HepG2 (cell line): ENCODE results near the gene VCL.

Experiments used
- REST ChIP-seq, 2 experiments: IDR thresholded peaks; 2 replicates each; pipeline ENCODE4 v1.6.1; 2011 to 2012; ENCODE audit warnings: low read length in 2 of 2, borderline replicate concordance in 1 of 2, low read depth in 1 of 2, mild to moderate bottlenecking in 1 of 2, moderate library complexity in 1 of 2
- TF ChIP-seq, protein P1 (sequence below): sonication (generic); formaldehyde crosslinking; IDR thresholded peaks from 2 replicates; pipeline ENCODE4 v1.5.0; 2020; ENCODE audit warnings: mild to moderate bottlenecking, missing genetic modification reagents, moderate library complexity

- TF ChIP-seq, protein P1, sequence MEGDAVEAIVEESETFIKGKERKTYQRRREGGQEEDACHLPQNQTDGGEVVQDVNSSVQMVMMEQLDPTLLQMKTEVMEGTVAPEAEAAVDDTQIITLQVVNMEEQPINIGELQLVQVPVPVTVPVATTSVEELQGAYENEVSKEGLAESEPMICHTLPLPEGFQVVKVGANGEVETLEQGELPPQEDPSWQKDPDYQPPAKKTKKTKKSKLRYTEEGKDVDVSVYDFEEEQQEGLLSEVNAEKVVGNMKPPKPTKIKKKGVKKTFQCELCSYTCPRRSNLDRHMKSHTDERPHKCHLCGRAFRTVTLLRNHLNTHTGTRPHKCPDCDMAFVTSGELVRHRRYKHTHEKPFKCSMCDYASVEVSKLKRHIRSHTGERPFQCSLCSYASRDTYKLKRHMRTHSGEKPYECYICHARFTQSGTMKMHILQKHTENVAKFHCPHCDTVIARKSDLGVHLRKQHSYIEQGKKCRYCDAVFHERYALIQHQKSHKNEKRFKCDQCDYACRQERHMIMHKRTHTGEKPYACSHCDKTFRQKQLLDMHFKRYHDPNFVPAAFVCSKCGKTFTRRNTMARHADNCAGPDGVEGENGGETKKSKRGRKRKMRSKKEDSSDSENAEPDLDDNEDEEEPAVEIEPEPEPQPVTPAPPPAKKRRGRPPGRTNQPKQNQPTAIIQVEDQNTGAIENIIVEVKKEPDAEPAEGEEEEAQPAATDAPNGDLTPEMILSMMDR (CRISPR knock-in tag): no peak
- TF ChIP-seq REST (IDR thresholded peaks at IDR 0.05; ENCODE audit: borderline replicate concordance in 1 of 2, low read depth in 1 of 2, low read length in 2 of 2): no peak
These were observed 136.3 kb downstream of the VCL start for GRCh38 chr10:74133923-74134820.
